HEK293 (cell line): ENCODE data around the gene MATN1.

Experiments used
- BCL11B ChIP-seq: fragments of 450-650 bp; formaldehyde crosslinking; IDR thresholded peaks from 2 replicates; pipeline ENCODE4 v1.5.1; 2016; ENCODE audit warnings: low read depth, missing biosample characterization, missing genetic modification characterization
- BCL6B ChIP-seq: fragments of 450-650 bp; formaldehyde crosslinking; IDR thresholded peaks from 2 replicates; pipeline ENCODE4 v1.5.1; 2017; ENCODE audit warnings: missing biosample characterization, missing genetic modification characterization
- MEIS1 ChIP-seq: sonication (generic); formaldehyde crosslinking; IDR thresholded peaks from 2 replicates; pipeline ENCODE4 v1.8.1; 2022; ENCODE audit warnings: missing genetic modification reagents, mild to moderate bottlenecking, borderline replicate concordance
- SP3 ChIP-seq: fragments of 450-650 bp; formaldehyde crosslinking; IDR thresholded peaks from 2 replicates; pipeline ENCODE4 v1.5.1; 2016; ENCODE audit warnings: missing biosample characterization, missing genetic modification characterization
- TCF7L2 ChIP-seq: IDR thresholded peaks from 2 replicates; pipeline ENCODE4 v1.6.1; 2011; ENCODE audit warnings: low read depth, mild to moderate bottlenecking, inconsistent platforms, low read length, moderate library complexity, borderline replicate concordance
- ZBTB17 ChIP-seq: fragments of 450-650 bp; formaldehyde crosslinking; IDR thresholded peaks from 2 replicates; pipeline ENCODE4 v1.5.1; 2016; ENCODE audit warnings: missing biosample characterization, missing genetic modification characterization
- ZBTB7A ChIP-seq: fragments of 450-650 bp; formaldehyde crosslinking; IDR thresholded peaks from 2 replicates; pipeline ENCODE4 v1.5.1; 2016; ENCODE audit warnings: low read depth, missing biosample characterization, missing genetic modification characterization
- ZNF121 ChIP-seq: fragments of 450-650 bp; formaldehyde crosslinking; IDR thresholded peaks from 2 replicates; pipeline ENCODE4 v1.5.1; 2016; ENCODE audit warnings: missing biosample characterization, missing genetic modification characterization
- ZNF140 ChIP-seq: fragments of 450-650 bp; formaldehyde crosslinking; IDR thresholded peaks from 2 replicates; pipeline ENCODE4 v1.5.1; 2016; ENCODE audit warnings: missing biosample characterization, missing genetic modification characterization
- ZNF155 ChIP-seq: fragments of 450-650 bp; formaldehyde crosslinking; IDR thresholded peaks from 2 replicates; pipeline ENCODE4 v1.5.1; 2016; ENCODE audit warnings: missing biosample characterization, missing genetic modification characterization
- ZNF223 ChIP-seq: fragments of 450-650 bp; formaldehyde crosslinking; IDR thresholded peaks from 2 replicates; pipeline ENCODE4 v1.5.1; 2016; ENCODE audit warnings: missing biosample characterization, missing genetic modification characterization
- ZNF24 ChIP-seq: fragments of 450-650 bp; formaldehyde crosslinking; IDR thresholded peaks from 2 replicates; pipeline ENCODE4 v1.5.1; 2016; ENCODE audit warnings: missing biosample characterization, missing genetic modification characterization
- ZNF26 ChIP-seq: fragments of 450-650 bp; formaldehyde crosslinking; IDR thresholded peaks from 2 replicates; pipeline ENCODE4 v1.5.1; 2016; ENCODE audit warnings: missing biosample characterization, missing genetic modification characterization
- ZNF274 ChIP-seq, 2 experiments: fragments of 200-500 bp in 1 of 2; fragments of 450-650 bp in 1 of 2; sonication (Bioruptor generic) in 1 of 2; formaldehyde crosslinking in 1 of 2; IDR thresholded peaks; 2 replicates each; pipeline versions ENCODE4 v1.5.1 to v1.6.1; 2014 to 2016; ENCODE audit warnings: borderline replicate concordance in 1 of 2, inconsistent platforms in 1 of 2, low read length in 1 of 2, missing biosample characterization in 1 of 2, missing genetic modification characterization in 1 of 2
- ZNF350 ChIP-seq: fragments of 450-650 bp; formaldehyde crosslinking; IDR thresholded peaks from 2 replicates; pipeline ENCODE4 v1.5.0; 2017; ENCODE audit warnings: missing biosample characterization, mild to moderate bottlenecking, missing genetic modification characterization
- ZNF571 ChIP-seq: fragments of 450-650 bp; formaldehyde crosslinking; IDR thresholded peaks from 2 replicates; pipeline ENCODE4 v1.5.0; 2017; ENCODE audit warnings: missing biosample characterization, missing genetic modification characterization
- ZNF623 ChIP-seq: fragments of 450-650 bp; formaldehyde crosslinking; IDR thresholded peaks from 2 replicates; pipeline ENCODE4 v1.5.1; 2016; ENCODE audit warnings: missing biosample characterization, missing genetic modification characterization
- ZNF654 ChIP-seq: fragments of 450-650 bp; formaldehyde crosslinking; IDR thresholded peaks from 2 replicates; pipeline ENCODE4 v1.5.1; 2016; ENCODE audit warnings: low read depth, missing biosample characterization, missing genetic modification characterization
- ZNF677 ChIP-seq: fragments of 450-650 bp; IDR thresholded peaks from 2 replicates; pipeline ENCODE4 v1.5.0; 2018; ENCODE audit warnings: missing biosample characterization, mild to moderate bottlenecking, missing genetic modification characterization, moderate library complexity
- ZNF701 ChIP-seq: fragments of 450-650 bp; formaldehyde crosslinking; IDR thresholded peaks from 2 replicates; pipeline ENCODE4 v1.5.1; 2016; ENCODE audit warnings: missing biosample characterization, missing genetic modification characterization
- ZNF776 ChIP-seq: fragments of 450-650 bp; formaldehyde crosslinking; IDR thresholded peaks from 2 replicates; pipeline ENCODE4 v1.5.0; 2017; ENCODE audit warnings: missing biosample characterization, missing genetic modification characterization, borderline replicate concordance
- ZNF777 ChIP-seq: fragments of 450-650 bp; formaldehyde crosslinking; IDR thresholded peaks from 2 replicates; pipeline ENCODE4 v1.5.1; 2017; ENCODE audit warnings: missing biosample characterization, missing genetic modification characterization, borderline replicate concordance
- ZNF791 ChIP-seq: fragments of 450-650 bp; formaldehyde crosslinking; IDR thresholded peaks from 2 replicates; pipeline ENCODE4 v1.5.1; 2016; ENCODE audit warnings: missing biosample characterization, missing genetic modification characterization
- ZNF830 ChIP-seq: fragments of 450-650 bp; IDR thresholded peaks from 2 replicates; pipeline ENCODE4 v1.5.0; 2018; ENCODE audit warnings: missing biosample characterization, missing genetic modification characterization, low read depth, mild to moderate bottlenecking, moderate library complexity
- ZSCAN23 ChIP-seq: fragments of 450-650 bp; formaldehyde crosslinking; IDR thresholded peaks from 2 replicates; pipeline ENCODE4 v1.5.1; 2016; ENCODE audit warnings: missing biosample characterization, missing genetic modification characterization
- TF ChIP-seq, protein P1 (sequence below): fragments of 450-650 bp; formaldehyde crosslinking; IDR thresholded peaks from 2 replicates; pipeline ENCODE4 v1.5.1; 2016; ENCODE audit warnings: missing biosample characterization, missing genetic modification characterization
- TF ChIP-seq, protein P2 (sequence below): fragments of 450-650 bp; formaldehyde crosslinking; IDR thresholded peaks from 2 replicates; pipeline ENCODE4 v1.5.1; 2017; ENCODE audit warnings: missing biosample characterization, missing genetic modification characterization
- TF ChIP-seq, protein P3 (sequence below): fragments of 450-650 bp; formaldehyde crosslinking; IDR thresholded peaks from 2 replicates; pipeline ENCODE4 v1.5.1; 2016; ENCODE audit warnings: missing biosample characterization, missing genetic modification characterization, low read depth
- TF ChIP-seq, protein P4 (sequence below): fragments of 450-650 bp; formaldehyde crosslinking; IDR thresholded peaks from 2 replicates; pipeline ENCODE4 v1.5.1; 2016; ENCODE audit warnings: missing biosample characterization, missing genetic modification characterization

Gene MATN1

DNA sequence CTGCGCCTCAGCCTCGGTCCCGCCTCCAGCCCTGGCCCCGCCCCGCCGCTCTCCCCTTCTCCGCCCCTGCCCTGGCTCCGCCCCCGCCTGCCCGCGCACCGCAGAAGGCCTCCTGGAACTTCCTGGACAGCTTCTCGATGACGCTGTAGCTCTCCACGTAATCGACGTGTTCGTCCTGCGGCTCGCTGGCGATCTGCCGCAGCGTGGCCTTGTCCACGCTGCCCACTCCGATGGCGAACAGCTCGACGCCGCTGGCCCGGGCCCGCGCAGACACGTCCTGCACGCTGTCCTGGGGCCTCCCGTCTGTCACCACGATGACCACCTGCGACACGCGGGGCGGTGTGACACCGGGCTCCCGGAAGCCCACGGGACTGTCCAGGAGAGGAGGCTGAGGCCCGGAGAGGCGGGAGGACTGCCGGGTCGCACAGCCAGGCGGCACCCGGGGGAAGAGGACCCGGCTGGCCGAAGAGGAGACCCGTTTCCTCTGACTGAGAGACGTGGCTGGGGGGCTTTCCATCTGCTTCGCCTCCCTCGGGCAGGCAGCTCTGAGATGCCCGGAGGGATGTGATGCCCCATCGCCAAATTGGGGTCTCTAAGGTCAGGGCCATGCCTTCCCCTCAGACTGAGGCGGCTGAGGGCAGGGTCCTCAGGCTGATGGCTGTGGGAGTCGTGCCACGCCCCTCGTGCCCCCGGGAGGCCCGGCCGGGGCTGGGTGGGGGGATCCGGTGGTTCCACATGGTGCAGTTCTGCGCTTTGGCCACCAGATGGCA lies 4.6 kb downstream of the MATN1 start (continued):
- TF ChIP-seq SP3 (tag by site-specific recombination) (no peak), ZNF776 (tag by site-specific recombination) (no peak), ZNF777 (peak; percentile 100), ZNF701 (tag by site-specific recombination) (no peak), ZNF791 (tag by site-specific recombination) (no peak), ZBTB17 (tag by site-specific recombination) (peak; percentile 98), ZNF26 (tag by site-specific recombination) (no peak), ZNF140 (tag by site-specific recombination) (no peak), ZNF623 (tag by site-specific recombination) (no peak), ZNF571 (tag by site-specific recombination) (no peak), ZNF24 (tag by site-specific recombination) (no peak), ZNF223 (no peak), ZNF121 (tag by site-specific recombination) (no peak), BCL11B (tag by site-specific recombination) (peak; percentile 93), ZNF677 (tag by site-specific recombination) (no peak), ZNF350 (tag by site-specific recombination) (no peak), ZNF155 (tag by site-specific recombination) (no peak), MEIS1 (CRISPR knock-in tag) (no peak), TCF7L2 (no peak), ZSCAN23 (tag by site-specific recombination) (no peak; the same call in none of the 2 replicates), ZNF654 (tag by site-specific recombination) (peak; percentile 93), ZNF830 (tag by site-specific recombination) (no peak), ZBTB7A (tag by site-specific recombination) (peak; percentile 73; the same call in 1 of the 2 replicates), ZNF274 (IDR thresholded peaks at IDR 0.05; ENCODE audit: low read length) (no peak), ZNF274 (tag by site-specific recombination; IDR thresholded peaks at IDR 0.05; ENCODE audit: borderline replicate concordance) (no peak), BCL6B (tag by site-specific recombination) (peak; percentile 73; the same call in 1 of the 2 replicates)
- TF ChIP-seq, protein P1, sequence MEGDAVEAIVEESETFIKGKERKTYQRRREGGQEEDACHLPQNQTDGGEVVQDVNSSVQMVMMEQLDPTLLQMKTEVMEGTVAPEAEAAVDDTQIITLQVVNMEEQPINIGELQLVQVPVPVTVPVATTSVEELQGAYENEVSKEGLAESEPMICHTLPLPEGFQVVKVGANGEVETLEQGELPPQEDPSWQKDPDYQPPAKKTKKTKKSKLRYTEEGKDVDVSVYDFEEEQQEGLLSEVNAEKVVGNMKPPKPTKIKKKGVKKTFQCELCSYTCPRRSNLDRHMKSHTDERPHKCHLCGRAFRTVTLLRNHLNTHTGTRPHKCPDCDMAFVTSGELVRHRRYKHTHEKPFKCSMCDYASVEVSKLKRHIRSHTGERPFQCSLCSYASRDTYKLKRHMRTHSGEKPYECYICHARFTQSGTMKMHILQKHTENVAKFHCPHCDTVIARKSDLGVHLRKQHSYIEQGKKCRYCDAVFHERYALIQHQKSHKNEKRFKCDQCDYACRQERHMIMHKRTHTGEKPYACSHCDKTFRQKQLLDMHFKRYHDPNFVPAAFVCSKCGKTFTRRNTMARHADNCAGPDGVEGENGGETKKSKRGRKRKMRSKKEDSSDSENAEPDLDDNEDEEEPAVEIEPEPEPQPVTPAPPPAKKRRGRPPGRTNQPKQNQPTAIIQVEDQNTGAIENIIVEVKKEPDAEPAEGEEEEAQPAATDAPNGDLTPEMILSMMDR (tag by site-specific recombination), result peak; percentile 96
- TF ChIP-seq, protein P2, sequence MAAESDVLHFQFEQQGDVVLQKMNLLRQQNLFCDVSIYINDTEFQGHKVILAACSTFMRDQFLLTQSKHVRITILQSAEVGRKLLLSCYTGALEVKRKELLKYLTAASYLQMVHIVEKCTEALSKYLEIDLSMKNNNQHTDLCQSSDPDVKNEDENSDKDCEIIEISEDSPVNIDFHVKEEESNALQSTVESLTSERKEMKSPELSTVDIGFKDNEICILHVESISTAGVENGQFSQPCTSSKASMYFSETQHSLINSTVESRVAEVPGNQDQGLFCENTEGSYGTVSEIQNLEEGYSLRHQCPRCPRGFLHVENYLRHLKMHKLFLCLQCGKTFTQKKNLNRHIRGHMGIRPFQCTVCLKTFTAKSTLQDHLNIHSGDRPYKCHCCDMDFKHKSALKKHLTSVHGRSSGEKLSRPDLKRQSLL (tag by site-specific recombination), result no peak
- TF ChIP-seq, protein P3, sequence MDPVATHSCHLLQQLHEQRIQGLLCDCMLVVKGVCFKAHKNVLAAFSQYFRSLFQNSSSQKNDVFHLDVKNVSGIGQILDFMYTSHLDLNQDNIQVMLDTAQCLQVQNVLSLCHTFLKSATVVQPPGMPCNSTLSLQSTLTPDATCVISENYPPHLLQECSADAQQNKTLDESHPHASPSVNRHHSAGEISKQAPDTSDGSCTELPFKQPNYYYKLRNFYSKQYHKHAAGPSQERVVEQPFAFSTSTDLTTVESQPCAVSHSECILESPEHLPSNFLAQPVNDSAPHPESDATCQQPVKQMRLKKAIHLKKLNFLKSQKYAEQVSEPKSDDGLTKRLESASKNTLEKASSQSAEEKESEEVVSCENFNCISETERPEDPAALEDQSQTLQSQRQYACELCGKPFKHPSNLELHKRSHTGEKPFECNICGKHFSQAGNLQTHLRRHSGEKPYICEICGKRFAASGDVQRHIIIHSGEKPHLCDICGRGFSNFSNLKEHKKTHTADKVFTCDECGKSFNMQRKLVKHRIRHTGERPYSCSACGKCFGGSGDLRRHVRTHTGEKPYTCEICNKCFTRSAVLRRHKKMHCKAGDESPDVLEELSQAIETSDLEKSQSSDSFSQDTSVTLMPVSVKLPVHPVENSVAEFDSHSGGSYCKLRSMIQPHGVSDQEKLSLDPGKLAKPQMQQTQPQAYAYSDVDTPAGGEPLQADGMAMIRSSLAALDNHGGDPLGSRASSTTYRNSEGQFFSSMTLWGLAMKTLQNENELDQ (tag by site-specific recombination), result no peak
- TF ChIP-seq, protein P4, sequence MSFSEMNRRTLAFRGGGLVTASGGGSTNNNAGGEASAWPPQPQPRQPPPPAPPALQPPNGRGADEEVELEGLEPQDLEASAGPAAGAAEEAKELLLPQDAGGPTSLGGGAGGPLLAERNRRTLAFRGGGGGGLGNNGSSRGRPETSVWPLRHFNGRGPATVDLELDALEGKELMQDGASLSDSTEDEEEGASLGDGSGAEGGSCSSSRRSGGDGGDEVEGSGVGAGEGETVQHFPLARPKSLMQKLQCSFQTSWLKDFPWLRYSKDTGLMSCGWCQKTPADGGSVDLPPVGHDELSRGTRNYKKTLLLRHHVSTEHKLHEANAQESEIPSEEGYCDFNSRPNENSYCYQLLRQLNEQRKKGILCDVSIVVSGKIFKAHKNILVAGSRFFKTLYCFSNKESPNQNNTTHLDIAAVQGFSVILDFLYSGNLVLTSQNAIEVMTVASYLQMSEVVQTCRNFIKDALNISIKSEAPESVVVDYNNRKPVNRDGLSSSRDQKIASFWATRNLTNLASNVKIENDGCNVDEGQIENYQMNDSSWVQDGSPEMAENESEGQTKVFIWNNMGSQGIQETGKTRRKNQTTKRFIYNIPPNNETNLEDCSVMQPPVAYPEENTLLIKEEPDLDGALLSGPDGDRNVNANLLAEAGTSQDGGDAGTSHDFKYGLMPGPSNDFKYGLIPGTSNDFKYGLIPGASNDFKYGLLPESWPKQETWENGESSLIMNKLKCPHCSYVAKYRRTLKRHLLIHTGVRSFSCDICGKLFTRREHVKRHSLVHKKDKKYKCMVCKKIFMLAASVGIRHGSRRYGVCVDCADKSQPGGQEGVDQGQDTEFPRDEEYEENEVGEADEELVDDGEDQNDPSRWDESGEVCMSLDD, result peak; percentile 34; the same call in 1 of the 2 replicates
